ENCODE data around the gene TBCK. TPM values are rescaled to one million over a fixed set of nuclear protein-coding genes. Genes with fewer than 3 reads are reported as not detected.

The TBCK gene
- total and polyA plus RNA-seq, 2 of the 13 experiments (the other 11 are each of a cell fraction or from before 2014, with no cell fraction given): 51.0 to 62.4 TPM

- TF ChIP-seq ZNF800 (CRISPR knock-in tag; IDR thresholded peaks at IDR 0.05) (no peak), ZNF362 (CRISPR knock-in tag; IDR thresholded peaks at IDR 0.05; ENCODE audit: borderline replicate concordance) (0 out of 2 replicates have a peak, but pooled peaks have one; percentile 19), NR2F6 (IDR thresholded peaks at IDR 0.05) (peak; percentile 86), NR2F6 (CRISPR knock-in tag; IDR thresholded peaks at IDR 0.05) (peak; percentile 46; the same call in 1 of the 2 replicates), RBAK (CRISPR knock-in tag; IDR thresholded peaks at IDR 0.05) (no peak), DNMT3B (CRISPR knock-in tag; conservative IDR thresholded peaks at IDR 0.05) (peak; percentile 18; the same call in 1 of the 2 replicates), ISL2 (CRISPR knock-in tag; IDR thresholded peaks at IDR 0.05) (peak; percentile 100), ZNF503 (CRISPR knock-in tag; IDR thresholded peaks at IDR 0.05) (peak; percentile 98), ZNF335 (CRISPR knock-in tag; IDR thresholded peaks at IDR 0.05) (peak; percentile 85), RERE (CRISPR knock-in tag; IDR thresholded peaks at IDR 0.05; ENCODE audit: low read depth) (peak; percentile 88; the same call in 1 of the 2 replicates), NFKBIZ (CRISPR knock-in tag; IDR thresholded peaks at IDR 0.05) (peak; percentile 79; the same call in 1 of the 2 replicates), FOXP4 (CRISPR knock-in tag; IDR thresholded peaks at IDR 0.05) (peak; percentile 96), SOX6 (IDR thresholded peaks at IDR 0.05) (no peak), SOX6 (CRISPR knock-in tag; IDR thresholded peaks at IDR 0.05) (peak; percentile 91), ZNF331 (CRISPR knock-in tag; IDR thresholded peaks at IDR 0.05) (0 out of 2 replicates have a peak, but pooled peaks have one; percentile 24), REL (CRISPR knock-in tag; conservative IDR thresholded peaks at IDR 0.05) (no peak)
Measured at GRCh38 chr4:106258145-106259045, 57.6 kb downstream of the TBCK start (continued).
